Common myeloid progenitor, CD34-positive (primary cell): Measurements from ENCODE around the gene CFAP161.

Experiments used
- CTCF ChIA-PET: fragments of 350-600 bp; sonication (Branson Sonifier 250); formaldehyde crosslinking; loops from one replicate; lab custom pipeline; 2021; ENCODE audit warnings: antibody characterized with exemption; lab: Charles Lee
- POLR2A ChIA-PET: fragments of 350-600 bp; sonication (Branson Sonifier 250); formaldehyde crosslinking; loops from one replicate; lab custom pipeline; 2021; ENCODE audit warnings: antibody characterized with exemption; lab: Charles Lee
- DNase-seq, 3 donors: peaks; one replicate each; pipeline versions ENCODE4 v3.0.0 to v3.0.0-alpha.2; 2013
- H3K27ac ChIP-seq, 2 experiments: 1 replicate in 1 of 2; 2 replicates in 1 of 2; pipeline ENCODE4 v1.7.0; 2013; ENCODE audit warnings: inconsistent platforms in 2 of 2, low read length in 2 of 2, mild to moderate bottlenecking in 2 of 2, low read depth in 1 of 2, moderate library complexity in 1 of 2; ENCODE audit not compliant: severe bottlenecking in 2 of 2, insufficient read depth in 1 of 2, poor library complexity in 1 of 2
- H3K27me3 ChIP-seq, 5 experiments: replicated peaks in 2 of 5; 1 replicate in 3 of 5; 2 replicates in 2 of 5; pipeline versions ENCODE4 v1.6.1 to v1.7.0; 2013; ENCODE audit warnings: low read length in 4 of 5, mild to moderate bottlenecking in 2 of 5, moderate library complexity in 2 of 5, inconsistent platforms in 1 of 5; ENCODE audit not compliant: insufficient read depth in 5 of 5, control insufficient read depth in 4 of 5
- H3K36me3 ChIP-seq, 4 experiments: 1 replicate in 2 of 4; 2 replicates in 2 of 4; pipeline versions ENCODE4 v1.6.1 to v1.7.0; 2013; ENCODE audit warnings: low read length in 3 of 4, control low read depth in 1 of 4, mild to moderate bottlenecking in 1 of 4; ENCODE audit not compliant: control insufficient read depth in 4 of 4, insufficient read depth in 4 of 4
- H3K4me1 ChIP-seq, 4 experiments: 1 replicate in 3 of 4; 2 replicates in 1 of 4; pipeline versions ENCODE4 v1.6.1 to v1.7.1; 2013; ENCODE audit warnings: low read length in 3 of 4, mild to moderate bottlenecking in 3 of 4, control low read depth in 1 of 4, inconsistent platforms in 1 of 4, moderate library complexity in 1 of 4; ENCODE audit not compliant: control insufficient read depth in 4 of 4, insufficient read depth in 4 of 4; ENCODE audit errors: control extremely low read depth in 1 of 4
- H3K4me3 ChIP-seq, 7 experiments: 1 replicate in 4 of 7; 2 replicates in 3 of 7; pipeline versions ENCODE4 v1.5.1 to v1.7.0; 2013; ENCODE audit warnings: mild to moderate bottlenecking in 7 of 7, low read length in 6 of 7, moderate library complexity in 6 of 7, inconsistent platforms in 2 of 7, low read depth in 2 of 7, control low read depth in 1 of 7; ENCODE audit not compliant: insufficient read depth in 4 of 7, control insufficient read depth in 1 of 7; ENCODE audit errors: extremely low read depth in 1 of 7
- H3K9me3 ChIP-seq, 5 experiments: 1 replicate in 4 of 5; 2 replicates in 1 of 5; pipeline versions ENCODE4 v1.6.1 to v1.7.1; 2013; ENCODE audit warnings: low read length in 4 of 5, mild to moderate bottlenecking in 2 of 5, inconsistent platforms in 1 of 5, low read depth in 1 of 5, moderate library complexity in 1 of 5; ENCODE audit not compliant: control insufficient read depth in 4 of 5, insufficient read depth in 2 of 5; ENCODE audit errors: control extremely low read depth in 1 of 5
- WGBS: methylation state at CpG from one replicate; pipeline ENCODE4 v1.1.5; 2013; ENCODE audit not compliant: insufficient coverage; 5-methylcytosine and 5-hydroxymethylcytosine counted together

The CFAP161 gene

DNA sequence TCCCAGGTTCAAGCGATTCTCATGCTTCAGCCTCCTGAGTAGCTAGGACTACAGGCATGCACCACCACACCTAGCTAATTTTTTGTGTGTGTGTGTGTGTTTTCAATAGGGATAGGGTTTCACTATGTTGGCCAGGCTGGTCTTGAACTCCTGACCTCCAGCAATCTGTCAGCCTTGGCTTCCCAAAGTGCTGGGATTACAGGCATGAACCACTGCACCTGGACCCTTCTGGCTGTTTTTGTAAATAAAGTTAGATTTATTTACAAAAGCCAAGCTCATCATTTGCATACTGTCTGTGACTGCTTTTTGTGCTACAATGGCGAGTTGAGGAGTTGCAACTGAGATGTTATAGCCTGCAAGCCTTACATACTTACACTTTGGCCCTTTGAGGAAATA is 34.1 kb downstream of the CFAP161 start:
- 100% methylated on average over 1 of the region's 2 CpGs for WGBS
- no peak for DNase-seq
- CTCF ChIA-PET: interaction anchor here (1.0 to 2.4 kb wide), 5 partner anchors 9 to 98 kb away, joined by 3 to 8 read pairs (median 4); no protein-coding TSS in a partner anchor
- no peaks in the 10 kb centered on the region for H3K36me3 ChIP-seq
- peaks cover 0 to 3% (median 0%) of the 10 kb centered on the region in 5 experiments for H3K27me3 ChIP-seq
- POLR2A ChIA-PET: no interaction called here
- no peak overlapping the region for H3K4me3 ChIP-seq
- H3K4me1 ChIP-seq: peaks cover 5 to 23% (median 21%) of the 10 kb centered on the region in 4 experiments
- H3K9me3 ChIP-seq: no peaks in the 10 kb centered on the region
- no peak overlapping the region for H3K27ac ChIP-seq

DNA sequence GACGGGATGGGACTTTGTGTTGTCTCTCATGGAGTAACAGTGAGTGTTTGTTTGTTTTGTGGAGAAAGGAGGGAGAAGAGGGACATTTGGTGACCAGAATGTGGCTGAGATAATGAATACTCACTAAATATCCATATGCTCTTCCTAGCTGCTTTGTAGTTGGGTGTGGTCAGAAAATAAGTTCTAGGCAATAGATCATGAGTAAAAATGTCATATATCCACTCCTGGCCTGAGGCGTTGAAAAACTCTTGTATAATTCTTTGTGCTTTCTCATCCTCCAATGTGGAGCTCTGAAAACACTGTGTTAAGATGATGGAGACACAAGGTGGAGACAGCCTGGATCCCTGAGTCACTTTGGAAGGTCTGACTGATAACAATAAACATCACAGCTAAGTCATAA is 34.6 kb downstream of the CFAP161 start:
- Histone ChIP-seq H3K27me3 (peaks cover 0 to 3% (median 0%) of the 10 kb centered on the region in 5 experiments), H3K4me3 (no peak overlapping the region), H3K9me3 (no peaks in the 10 kb centered on the region), H3K36me3 (no peaks in the 10 kb centered on the region), H3K4me1 (peaks cover 5 to 23% (median 21%) of the 10 kb centered on the region in 4 experiments), H3K27ac (no peak overlapping the region)
- WGBS: 100% methylated on average over 1 of the region's 2 CpGs
- ChIA-PET CTCF (interaction anchor here (1.6 to 2.4 kb wide), 3 partner anchors 9 to 98 kb away, joined by 4 to 8 read pairs (median 4); no protein-coding TSS in a partner anchor), POLR2A (no interaction called here)
- no peak for DNase-seq

GRCh38 chr15:81170511-81170910 is 36.4 kb downstream of the CFAP161 start:
- Histone ChIP-seq H3K4me1 (peaks cover 5 to 11% (median 8%) of the 10 kb centered on the region in 4 experiments), H3K9me3 (no peaks in the 10 kb centered on the region), H3K27ac (no peak overlapping the region), H3K27me3 (peaks cover 0 to 3% (median 0%) of the 10 kb centered on the region in 5 experiments), H3K36me3 (no peaks in the 10 kb centered on the region), H3K4me3 (no peak overlapping the region)
- POLR2A ChIA-PET: no interaction called here
- DNase-seq: peak in 1 of 3 donors; percentile 15
- CTCF ChIA-PET: interaction anchor here (2.4 kb wide), 1 partner anchor 96 kb away, joined by 8 read pairs; no protein-coding TSS in a partner anchor
- no CpG with 5 or more reads among the region's 3 CpGs for WGBS

DNA sequence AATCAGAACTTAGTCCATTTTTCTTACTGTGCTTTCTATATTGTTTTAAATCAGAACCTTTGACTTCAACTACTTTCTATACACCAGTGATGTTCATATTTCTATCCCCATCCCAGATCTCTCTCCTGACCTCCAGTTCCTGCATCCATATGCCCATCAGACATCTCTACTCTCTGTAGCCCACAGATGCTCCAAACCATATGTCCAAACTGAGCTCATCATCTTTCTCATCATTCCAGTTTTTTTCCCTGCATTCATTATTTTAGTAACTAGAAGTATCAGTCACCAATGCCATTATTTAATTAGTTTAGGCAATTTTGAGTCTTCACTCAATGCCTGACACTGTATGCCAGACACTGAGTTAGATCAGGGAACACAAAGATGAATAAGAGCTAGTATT is 37.2 kb downstream of the CFAP161 start:
- no peaks in the 10 kb centered on the region for H3K9me3 ChIP-seq
- ChIA-PET POLR2A (no interaction called here), CTCF (no interaction called here)
- H3K4me1 ChIP-seq: peaks cover 5 to 11% (median 8%) of the 10 kb centered on the region in 4 experiments
- peaks cover 0 to 3% (median 0%) of the 10 kb centered on the region in 5 experiments for H3K27me3 ChIP-seq
- H3K36me3 ChIP-seq: no peaks in the 10 kb centered on the region
- no peak overlapping the region for H3K27ac ChIP-seq
- no peak for DNase-seq
- no peak overlapping the region for H3K4me3 ChIP-seq

- ChIA-PET CTCF (interaction anchor here (1.0 to 3.4 kb wide), 5 partner anchors 9 to 91 kb away, joined by 3 to 12 read pairs (median 8); no protein-coding TSS in a partner anchor), POLR2A (no interaction called here)
- no peak for DNase-seq
- no peaks in the 10 kb centered on the region for H3K9me3 ChIP-seq
- 100% methylated on average over 1 of the region's 2 CpGs for WGBS
- peaks cover 0 to 4% (median 0%) of the 10 kb centered on the region in 4 experiments for H3K4me1 ChIP-seq
- H3K27ac ChIP-seq: no peak overlapping the region
- peaks cover 0 to 3% (median 0%) of the 10 kb centered on the region in 5 experiments for H3K27me3 ChIP-seq
- H3K4me3 ChIP-seq: no peak overlapping the region
- no peaks in the 10 kb centered on the region for H3K36me3 ChIP-seq
These were observed 40.2 kb downstream of the CFAP161 start for GRCh38 chr15:81174125-81174791.

DNA sequence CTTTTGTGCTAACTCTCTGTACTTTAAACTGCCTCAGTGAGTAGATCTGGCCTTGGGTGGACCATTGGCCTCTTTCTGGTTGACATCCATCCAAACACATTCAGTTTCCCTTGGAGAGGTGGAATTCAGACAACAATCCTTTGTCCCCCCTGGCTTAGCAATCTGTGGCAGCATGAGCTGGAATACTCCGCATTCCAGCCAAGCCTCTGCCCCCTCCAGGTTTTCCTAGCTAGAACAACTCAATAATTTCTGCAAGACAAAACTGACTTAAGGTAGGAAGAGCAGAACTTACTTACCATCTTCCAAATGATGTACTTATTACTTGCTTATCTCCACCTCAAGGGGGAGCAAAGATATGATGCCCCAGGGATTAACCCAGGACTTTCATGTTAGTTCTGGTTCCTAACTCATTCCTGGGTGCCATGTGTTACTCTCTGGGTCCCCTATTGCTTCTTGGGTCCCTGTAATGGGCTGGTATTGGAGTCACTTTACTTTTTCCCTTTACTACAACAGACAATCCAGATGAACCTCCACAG is 40.8 kb downstream of the CFAP161 start:
- Histone ChIP-seq H3K4me1 (peaks cover 0 to 4% (median 0%) of the 10 kb centered on the region in 4 experiments), H3K27ac (no peak overlapping the region), H3K36me3 (no peaks in the 10 kb centered on the region), H3K9me3 (no peaks in the 10 kb centered on the region), H3K27me3 (peaks cover 0 to 3% (median 0%) of the 10 kb centered on the region in 5 experiments), H3K4me3 (no peak overlapping the region)
- DNase-seq: no peak
- POLR2A ChIA-PET: interaction anchor here (0.7 kb wide), 1 partner anchor 91 kb away, joined by 3 read pairs; no protein-coding TSS in a partner anchor
- WGBS: 100% methylated on average over 1 of the region's 1 CpG
- CTCF ChIA-PET: interaction anchor here (1.0 to 3.4 kb wide), 5 partner anchors 9 to 90 kb away, joined by 3 to 12 read pairs (median 8); no protein-coding TSS in a partner anchor

GRCh38 chr15:81175496-81175895 is 41.4 kb downstream of the CFAP161 start:
- peaks cover 0 to 3% (median 0%) of the 10 kb centered on the region in 5 experiments for H3K27me3 ChIP-seq
- ChIA-PET CTCF (interaction anchor here (2.1 to 3.4 kb wide), 3 partner anchors 11 to 90 kb away, joined by 8 to 12 read pairs (median 11); no protein-coding TSS in a partner anchor), POLR2A (interaction anchor here (0.7 kb wide), 1 partner anchor 91 kb away, joined by 3 read pairs; no protein-coding TSS in a partner anchor)
- WGBS: 92% methylated on average over 1 of the region's 1 CpG
- H3K27ac ChIP-seq: no peak overlapping the region
- no peak overlapping the region for H3K4me3 ChIP-seq
- no peaks in the 10 kb centered on the region for H3K9me3 ChIP-seq
- peaks cover 0 to 3% (median 0%) of the 10 kb centered on the region in 4 experiments for H3K4me1 ChIP-seq
- H3K36me3 ChIP-seq: no peaks in the 10 kb centered on the region
- no peak for DNase-seq
